ENCODE measurements around the gene PODXL. TPM values are rescaled to one million over a fixed set of nuclear protein-coding genes. Genes with fewer than 3 reads are reported as not detected.

The PODXL gene
- total RNA-seq, 1 experiment from 2014 or later: 1.6 TPM

DNA sequence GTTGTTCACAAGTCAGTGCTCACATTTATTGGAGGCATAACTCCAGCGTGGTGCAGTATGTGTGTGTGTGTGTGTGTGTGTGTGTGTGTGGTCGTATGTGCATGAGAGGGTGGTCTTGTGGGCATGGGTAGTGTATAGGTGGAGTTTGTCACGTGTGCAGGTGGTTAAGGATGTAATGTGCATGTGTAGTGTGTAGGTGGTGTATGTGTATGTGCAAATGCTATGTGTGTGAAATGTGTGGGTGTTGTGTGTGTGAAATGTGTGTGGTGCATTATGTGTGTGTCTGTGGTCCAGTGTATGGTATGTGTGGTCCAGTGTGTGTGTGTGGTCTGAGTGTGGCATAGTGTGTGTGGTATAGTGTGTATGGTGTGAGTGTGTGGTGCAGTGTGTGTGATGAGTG is 30.3 kb upstream of the PODXL start:
- ChIA-PET POLR2A (no interaction called here), CTCF (no interaction called here)
- no peak overlapping the region for H3K27ac Mint-ChIP-seq (ENCODE audit: low read depth, unreplicated experiment)
- no peak for DNase-seq (ENCODE audit: unreplicated experiment)
- H3K9me3 Mint-ChIP-seq (ENCODE audit: unreplicated experiment): no peaks in the 10 kb centered on the region
- intact Hi-C loops (cut with micrococcal nuclease): no loop called here
- H3K4me3 Mint-ChIP-seq (ENCODE audit: unreplicated experiment): no peak overlapping the region
- no peaks in the 10 kb centered on the region for H3K4me1 Mint-ChIP-seq (ENCODE audit: insufficient read depth, unreplicated experiment)
- no TSS peak for BruUV-seq (replicated peaks)
- H3K36me3 Mint-ChIP-seq (ENCODE audit: insufficient read depth, unreplicated experiment): no peaks in the 10 kb centered on the region
- TF ChIP-seq, protein P1, sequence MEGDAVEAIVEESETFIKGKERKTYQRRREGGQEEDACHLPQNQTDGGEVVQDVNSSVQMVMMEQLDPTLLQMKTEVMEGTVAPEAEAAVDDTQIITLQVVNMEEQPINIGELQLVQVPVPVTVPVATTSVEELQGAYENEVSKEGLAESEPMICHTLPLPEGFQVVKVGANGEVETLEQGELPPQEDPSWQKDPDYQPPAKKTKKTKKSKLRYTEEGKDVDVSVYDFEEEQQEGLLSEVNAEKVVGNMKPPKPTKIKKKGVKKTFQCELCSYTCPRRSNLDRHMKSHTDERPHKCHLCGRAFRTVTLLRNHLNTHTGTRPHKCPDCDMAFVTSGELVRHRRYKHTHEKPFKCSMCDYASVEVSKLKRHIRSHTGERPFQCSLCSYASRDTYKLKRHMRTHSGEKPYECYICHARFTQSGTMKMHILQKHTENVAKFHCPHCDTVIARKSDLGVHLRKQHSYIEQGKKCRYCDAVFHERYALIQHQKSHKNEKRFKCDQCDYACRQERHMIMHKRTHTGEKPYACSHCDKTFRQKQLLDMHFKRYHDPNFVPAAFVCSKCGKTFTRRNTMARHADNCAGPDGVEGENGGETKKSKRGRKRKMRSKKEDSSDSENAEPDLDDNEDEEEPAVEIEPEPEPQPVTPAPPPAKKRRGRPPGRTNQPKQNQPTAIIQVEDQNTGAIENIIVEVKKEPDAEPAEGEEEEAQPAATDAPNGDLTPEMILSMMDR (IDR thresholded peaks at IDR 0.05; ENCODE audit: unreplicated experiment): no peak
- peaks cover 16% of the 10 kb centered on the region for H3K27me3 Mint-ChIP-seq (ENCODE audit: insufficient read depth, unreplicated experiment)

DNA sequence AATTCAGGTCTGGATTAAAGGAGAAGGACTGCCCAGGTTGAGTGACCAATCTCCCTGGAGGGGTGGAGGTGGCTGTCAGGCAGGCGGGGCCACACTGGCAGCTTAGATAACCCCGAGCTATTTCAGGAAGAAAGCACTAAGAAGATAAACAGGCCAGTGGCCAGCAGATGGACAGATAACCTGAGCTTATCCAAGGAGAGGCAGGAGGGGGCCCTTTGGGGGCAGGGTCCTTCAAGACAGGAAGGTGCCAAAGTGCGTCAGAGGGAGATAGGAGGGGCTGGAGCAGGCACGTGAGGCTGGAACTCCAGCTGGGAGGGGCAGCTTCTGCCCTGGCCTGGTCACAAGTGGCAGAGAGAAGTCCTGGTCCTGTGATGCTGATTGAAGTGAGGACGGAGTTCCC is 29.8 kb upstream of the PODXL start:
- no peak for DNase-seq (ENCODE audit: unreplicated experiment)
- H3K9me3 Mint-ChIP-seq (ENCODE audit: unreplicated experiment): no peaks in the 10 kb centered on the region
- ChIA-PET POLR2A (no interaction called here), CTCF (interaction anchor here (0.7 to 1.0 kb wide), 2 partner anchors 73 to 95 kb away, joined by 3 to 4 read pairs; no protein-coding TSS in a partner anchor)
- no TSS peak for BruUV-seq (replicated peaks)
- H3K27me3 Mint-ChIP-seq (ENCODE audit: insufficient read depth, unreplicated experiment): peaks cover 11% of the 10 kb centered on the region
- no peaks in the 10 kb centered on the region for H3K36me3 Mint-ChIP-seq (ENCODE audit: insufficient read depth, unreplicated experiment)
- H3K4me3 Mint-ChIP-seq (ENCODE audit: unreplicated experiment): no peak overlapping the region
- no peak overlapping the region for H3K27ac Mint-ChIP-seq (ENCODE audit: low read depth, unreplicated experiment)
- TF ChIP-seq, protein P1 (IDR thresholded peaks at IDR 0.05; ENCODE audit: unreplicated experiment): no peak
- H3K4me1 Mint-ChIP-seq (ENCODE audit: insufficient read depth, unreplicated experiment): no peaks in the 10 kb centered on the region
- intact Hi-C loops (cut with micrococcal nuclease): no loop called here

DNA sequence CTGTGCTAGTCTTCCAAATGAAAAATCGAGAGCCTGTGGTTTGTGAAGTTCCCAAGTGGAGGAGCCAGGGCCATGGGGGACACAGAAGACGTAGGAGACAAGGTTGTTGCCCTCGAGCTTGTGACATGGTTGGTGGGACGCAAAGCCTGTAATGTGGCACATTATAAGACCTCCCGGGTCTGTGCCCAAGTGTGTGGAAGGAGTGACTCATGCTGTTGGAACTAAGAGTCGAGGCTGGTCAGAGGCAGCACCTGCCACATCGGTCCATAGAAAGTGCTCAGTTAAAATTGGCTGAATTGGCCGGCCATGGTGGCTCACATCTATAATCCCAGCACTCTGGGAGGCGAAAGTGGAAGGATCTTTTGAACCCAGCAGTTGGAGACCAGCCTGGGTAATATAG is 27.0 kb upstream of the PODXL start:
- no peak overlapping the region for H3K27ac Mint-ChIP-seq (ENCODE audit: low read depth, unreplicated experiment)
- ChIA-PET CTCF (no interaction called here), POLR2A (no interaction called here)
- H3K4me1 Mint-ChIP-seq (ENCODE audit: insufficient read depth, unreplicated experiment): no peaks in the 10 kb centered on the region
- no peaks in the 10 kb centered on the region for H3K36me3 Mint-ChIP-seq (ENCODE audit: insufficient read depth, unreplicated experiment)
- DNase-seq (ENCODE audit: unreplicated experiment): no peak
- no peaks in the 10 kb centered on the region for H3K27me3 Mint-ChIP-seq (ENCODE audit: insufficient read depth, unreplicated experiment)
- no TSS peak for BruUV-seq (replicated peaks)
- intact Hi-C loops (cut with micrococcal nuclease): no loop called here
- no peak overlapping the region for H3K4me3 Mint-ChIP-seq (ENCODE audit: unreplicated experiment)
- TF ChIP-seq, protein P1 (IDR thresholded peaks at IDR 0.05; ENCODE audit: unreplicated experiment): no peak
- H3K9me3 Mint-ChIP-seq (ENCODE audit: unreplicated experiment): no peaks in the 10 kb centered on the region

DNA sequence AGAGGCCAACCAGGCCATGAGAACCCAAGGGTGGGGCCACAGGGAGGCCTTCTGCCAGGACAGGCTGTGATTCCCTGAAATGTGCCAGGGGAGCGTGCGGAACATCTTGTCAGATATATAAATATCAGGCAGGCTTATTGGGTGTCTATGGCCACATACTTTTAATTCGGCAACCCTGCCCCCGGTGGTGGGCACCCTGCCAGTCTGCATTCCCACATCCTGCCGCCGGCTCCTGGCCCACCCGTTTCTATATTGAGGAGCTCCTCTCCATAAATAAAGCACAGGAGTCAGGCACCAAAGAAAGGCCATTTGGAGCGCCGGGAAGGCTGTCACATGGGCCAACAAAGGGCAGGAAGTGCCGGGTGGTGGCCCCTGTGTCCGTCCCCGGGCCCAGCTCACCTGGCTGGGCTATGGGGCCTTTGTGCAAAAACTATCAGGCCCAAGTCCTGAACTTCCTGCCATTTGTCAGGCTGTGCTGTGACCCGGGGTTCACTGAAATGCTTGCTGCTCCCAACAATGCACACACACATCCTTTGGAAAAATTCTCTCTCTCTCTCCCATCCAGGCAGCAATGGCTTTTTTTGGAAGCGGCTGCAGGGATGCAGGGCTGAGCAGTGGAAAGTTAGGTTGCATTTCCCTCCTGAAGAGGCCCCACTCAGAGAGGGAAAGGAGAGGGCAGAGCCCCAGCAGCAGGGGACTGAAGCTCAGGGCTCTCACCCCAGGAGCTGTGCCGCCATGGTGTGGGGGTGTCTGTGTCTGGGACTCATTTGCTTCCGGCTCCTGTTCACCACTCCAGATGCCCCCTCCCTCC is 25.0 kb upstream of the PODXL start:
- Mint-ChIP-seq H3K4me3 (ENCODE audit: unreplicated experiment) (no peak overlapping the region), H3K36me3 (ENCODE audit: insufficient read depth, unreplicated experiment) (no peaks in the 10 kb centered on the region), H3K4me1 (ENCODE audit: insufficient read depth, unreplicated experiment) (no peaks in the 10 kb centered on the region), H3K27me3 (ENCODE audit: insufficient read depth, unreplicated experiment) (no peaks in the 10 kb centered on the region), H3K27ac (ENCODE audit: low read depth, unreplicated experiment) (no peak overlapping the region), H3K9me3 (ENCODE audit: unreplicated experiment) (no peaks in the 10 kb centered on the region)
- DNase-seq (ENCODE audit: unreplicated experiment): no peak
- CTCF ChIA-PET: interaction anchor here (0.7 kb wide), 1 partner anchor 1194 kb away, joined by 5 read pairs; no protein-coding TSS in a partner anchor
- intact Hi-C loops (cut with micrococcal nuclease): no loop called here
- BruUV-seq (replicated peaks): no TSS peak
- POLR2A ChIA-PET: no interaction called here
- TF ChIP-seq, protein P1 (IDR thresholded peaks at IDR 0.05; ENCODE audit: unreplicated experiment): no peak

Data from MCF 10A (cell line).